HG02938 (cell line): Measurements from ENCODE around the gene WWP2.
"Not testable (repeated sequence)": the region's sequence is repeated elsewhere in the genome, so short reads cannot be mapped to it uniquely, and the experiment has no call there.

Source experiments
- ATAC-seq: cut with Tn5 transposase; IDR thresholded peaks from one replicate; pipeline ENCODE4 v1.9.1; 2021; ENCODE audit warnings: mild to moderate bottlenecking, moderate library complexity; ENCODE audit not compliant: unreplicated experiment

WWP2 gene

DNA sequence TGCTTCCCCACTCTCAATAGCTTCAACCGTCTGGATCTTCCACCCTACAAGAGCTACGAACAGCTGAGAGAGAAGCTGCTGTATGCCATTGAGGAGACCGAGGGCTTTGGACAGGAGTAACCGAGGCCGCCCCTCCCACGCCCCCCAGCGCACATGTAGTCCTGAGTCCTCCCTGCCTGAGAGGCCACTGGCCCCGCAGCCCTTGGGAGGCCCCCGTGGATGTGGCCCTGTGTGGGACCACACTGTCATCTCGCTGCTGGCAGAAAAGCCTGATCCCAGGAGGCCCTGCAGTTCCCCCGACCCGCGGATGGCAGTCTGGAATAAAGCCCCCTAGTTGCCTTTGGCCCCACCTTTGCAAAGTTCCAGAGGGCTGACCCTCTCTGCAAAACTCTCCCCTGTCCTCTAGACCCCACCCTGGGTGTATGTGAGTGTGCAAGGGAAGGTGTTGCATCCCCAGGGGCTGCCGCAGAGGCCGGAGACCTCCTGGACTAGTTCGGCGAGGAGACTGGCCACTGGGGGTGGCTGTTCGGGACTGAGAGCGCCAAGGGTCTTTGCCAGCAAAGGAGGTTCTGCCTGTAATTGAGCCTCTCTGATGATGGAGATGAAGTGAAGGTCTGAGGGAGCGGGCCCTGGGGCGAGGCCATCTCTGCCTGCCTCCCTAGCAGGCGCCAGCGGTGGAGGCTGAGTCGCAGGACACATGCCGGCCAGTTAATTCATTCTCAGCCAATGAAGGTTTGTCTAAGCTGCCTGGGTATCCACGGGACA is 177.9 kb downstream of the WWP2 start:
- ATAC-seq = no peak

DNA sequence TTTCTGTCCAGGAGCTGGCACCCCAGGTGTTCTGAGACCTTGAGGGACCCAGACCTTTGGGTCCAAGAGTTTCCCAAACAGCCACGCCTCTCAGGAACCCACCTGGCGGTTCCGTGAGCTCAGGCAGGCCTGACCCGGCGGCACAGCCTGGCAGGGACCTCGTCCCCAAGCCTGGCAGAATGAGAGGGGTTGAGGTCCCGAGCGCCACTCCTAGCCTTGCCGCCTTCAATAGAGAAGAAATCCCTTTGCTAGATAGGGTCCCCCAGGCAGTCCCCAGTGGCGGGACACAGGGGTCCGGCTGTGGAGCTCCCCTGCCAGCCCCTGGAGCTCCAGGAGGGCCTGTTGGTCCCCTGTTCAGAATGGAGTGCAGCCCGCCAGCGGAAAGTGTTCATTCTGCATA is 178.5 kb downstream of the WWP2 start:
- ATAC-seq = no peak

DNA sequence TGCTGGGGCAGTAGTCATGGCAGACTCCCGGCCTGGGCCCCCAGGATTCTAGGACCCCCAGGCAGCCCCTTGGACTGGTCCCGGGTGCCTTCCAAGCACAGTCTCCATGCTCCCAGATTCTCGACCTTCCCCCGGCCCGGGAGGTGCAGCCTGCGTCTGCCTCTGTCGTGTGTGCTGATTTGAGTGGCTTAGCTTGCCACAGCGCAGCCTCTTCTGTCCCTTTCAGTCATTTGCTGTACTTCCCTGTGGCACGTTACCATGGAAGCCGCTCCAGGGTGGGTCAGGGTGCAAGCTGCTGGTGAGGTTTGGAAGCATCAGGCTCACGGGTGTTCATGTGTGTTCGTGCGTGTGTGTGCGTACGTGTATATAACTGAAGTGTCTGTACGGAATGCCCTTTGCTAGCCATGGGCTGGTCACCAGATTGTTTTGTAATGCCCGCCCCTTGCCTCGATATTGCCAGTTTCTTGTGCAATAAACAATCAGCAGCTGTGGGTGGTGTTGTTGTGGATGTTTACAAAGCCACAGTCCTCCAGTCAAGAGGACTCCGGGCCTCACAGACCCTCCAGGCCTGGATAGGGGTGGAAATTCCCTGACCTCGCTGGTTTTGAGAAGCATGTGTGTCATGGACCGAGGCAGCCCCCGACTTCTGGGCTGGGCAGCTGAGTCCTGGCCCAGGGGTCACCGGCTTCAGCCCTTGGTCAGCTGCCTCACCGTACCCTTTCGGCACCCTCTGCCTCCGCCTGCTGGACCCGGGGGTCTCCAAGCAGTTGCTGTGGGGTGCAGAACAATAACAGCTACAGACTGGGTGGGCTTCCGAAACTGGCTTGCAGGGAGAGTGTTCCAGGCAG is 179.3 kb downstream of the WWP2 start:
- ATAC-seq = no peak

DNA sequence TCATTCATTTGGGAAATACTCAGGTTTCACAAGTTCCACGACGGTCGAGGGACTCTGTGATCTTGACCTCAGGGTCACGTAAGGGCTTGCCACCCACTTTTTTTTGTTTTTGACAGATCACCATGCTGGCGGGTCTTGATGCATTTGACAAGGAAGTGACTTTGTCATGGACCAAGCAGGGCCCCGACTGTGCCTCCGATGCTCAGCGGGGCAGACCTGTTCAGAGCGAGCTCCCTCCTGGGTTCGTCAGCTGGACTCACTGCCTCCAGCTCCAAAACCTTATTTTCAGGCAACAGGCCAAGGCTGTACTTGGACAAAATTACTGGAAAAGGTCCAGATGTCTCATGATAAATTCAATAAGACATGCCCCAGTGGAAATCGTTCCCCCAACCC is 180.0 kb downstream of the WWP2 start:
- ATAC-seq = no peak

DNA sequence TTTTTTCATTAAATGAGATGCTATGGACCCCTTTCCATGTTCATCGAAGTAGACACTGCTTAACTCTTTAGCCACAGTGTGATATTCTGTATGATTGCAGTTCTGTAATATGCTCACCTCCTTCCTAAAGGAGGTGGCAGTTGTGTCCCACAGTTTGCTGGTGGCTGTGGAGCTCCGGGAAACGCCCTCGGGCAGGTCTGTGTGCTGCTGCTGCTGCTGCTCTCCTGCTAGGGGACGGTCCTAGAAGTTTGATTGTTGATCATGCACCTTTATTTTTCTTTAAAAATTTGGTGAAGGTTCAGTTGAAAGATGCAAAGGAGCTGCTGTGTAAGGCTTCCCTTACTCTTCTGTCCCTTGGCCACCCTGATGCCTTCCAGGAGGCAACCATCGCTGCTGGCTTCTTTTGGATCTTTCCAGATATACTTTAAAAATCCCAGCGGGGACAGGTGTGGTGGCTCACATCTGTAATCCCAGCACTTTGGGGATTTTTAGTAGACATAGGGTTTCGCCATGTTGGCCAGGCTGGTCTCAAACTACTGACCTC is 180.6 kb downstream of the WWP2 start:
- ATAC-seq = no peak

DNA sequence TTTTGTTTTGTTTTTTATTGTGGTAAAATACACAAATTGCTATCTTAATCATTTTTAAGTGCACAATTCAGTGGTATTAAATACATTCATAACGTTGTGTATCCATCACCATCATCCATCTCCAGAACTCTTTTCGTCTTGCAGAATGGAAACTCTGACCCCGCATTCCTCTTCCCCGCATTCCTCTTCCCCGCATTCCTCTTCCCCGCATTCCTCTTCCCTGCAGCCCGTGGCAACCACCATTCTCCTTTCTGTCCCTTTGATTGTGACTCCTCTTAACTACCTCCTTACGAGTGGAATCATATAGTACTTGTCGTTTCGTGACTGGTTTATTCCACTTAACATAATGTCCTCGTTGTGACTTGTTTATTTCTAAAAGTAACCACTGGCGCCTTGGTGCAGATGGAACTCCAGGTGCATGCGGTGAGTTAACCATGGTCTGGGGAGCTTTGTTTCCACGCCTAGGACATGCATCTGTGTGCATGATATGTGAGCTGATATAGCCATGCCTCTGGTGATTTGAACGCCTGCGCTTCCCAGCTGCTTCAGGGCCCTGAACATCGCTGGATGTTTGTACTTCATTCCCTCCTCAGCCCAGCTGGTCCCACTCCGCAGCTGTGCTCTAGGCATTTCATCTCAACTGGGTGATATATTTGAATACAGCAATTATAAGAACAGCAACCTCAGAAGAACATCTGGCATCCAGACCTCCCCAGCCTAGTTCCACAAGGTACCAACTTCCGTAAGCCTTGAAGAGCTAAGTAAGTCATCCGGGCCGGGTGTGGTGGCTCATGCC is 181.3 kb downstream of the WWP2 start:
- not testable (repeated sequence) for ATAC-seq

DNA sequence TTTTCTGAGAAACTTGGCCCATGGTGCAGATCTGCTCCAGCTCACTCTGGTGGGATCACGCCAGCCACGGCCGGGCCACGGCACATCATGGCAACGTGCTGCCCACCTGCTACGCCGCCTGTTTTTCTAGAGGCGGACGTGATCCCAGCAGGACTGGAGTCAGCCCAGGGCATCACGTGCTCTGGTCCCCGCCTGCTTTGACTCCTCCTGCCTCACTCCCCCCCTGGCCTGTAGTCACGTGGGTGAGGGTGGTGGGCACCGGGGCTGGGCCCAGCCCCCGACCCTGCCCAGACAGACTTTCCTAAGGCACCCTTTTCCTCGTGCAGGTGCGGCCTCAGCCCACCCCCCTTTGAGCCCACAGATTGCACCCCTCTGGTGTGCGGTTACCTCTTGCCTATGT is 188.3 kb downstream of the WWP2 start:
- ATAC-seq = not testable (repeated sequence)

DNA sequence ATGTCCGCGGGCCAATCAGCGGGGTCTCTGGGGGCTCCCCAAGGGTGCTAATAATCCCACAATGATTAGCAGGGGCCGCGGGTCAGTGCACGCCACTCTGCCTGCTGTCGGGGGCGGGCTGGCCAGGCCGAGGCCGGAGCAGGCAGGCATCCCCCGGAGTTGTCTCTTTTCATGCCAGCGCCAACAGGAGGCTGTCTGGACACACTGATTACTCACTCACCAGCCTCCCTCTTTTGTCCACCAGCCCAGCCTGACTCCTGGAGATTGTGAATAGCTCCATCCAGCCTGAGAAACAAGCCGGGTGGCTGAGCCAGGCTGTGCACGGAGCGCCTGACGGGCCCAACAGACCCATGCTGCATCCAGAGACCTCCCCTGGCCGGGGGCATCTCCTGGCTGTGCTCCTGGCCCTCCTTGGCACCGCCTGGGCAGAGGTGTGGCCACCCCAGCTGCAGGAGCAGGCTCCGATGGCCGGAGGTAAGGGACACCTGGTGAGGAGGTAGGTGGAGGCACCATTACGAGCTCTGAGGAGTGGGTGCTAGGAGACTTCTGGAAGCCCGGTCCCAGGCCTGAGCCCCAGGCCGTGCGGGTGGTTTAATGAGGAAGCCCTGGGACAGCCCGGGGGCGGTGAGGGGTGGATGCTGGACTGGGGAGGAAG is 189.0 kb downstream of the WWP2 start, which contains the start of gene CLEC18A:
Gene CLEC18A, plus strand, starts transcription at position 318 of the 655 bp plus-strand sequence. Its CDS starts 33 bp downstream, at position 351.
- ATAC-seq = not testable (repeated sequence)

DNA sequence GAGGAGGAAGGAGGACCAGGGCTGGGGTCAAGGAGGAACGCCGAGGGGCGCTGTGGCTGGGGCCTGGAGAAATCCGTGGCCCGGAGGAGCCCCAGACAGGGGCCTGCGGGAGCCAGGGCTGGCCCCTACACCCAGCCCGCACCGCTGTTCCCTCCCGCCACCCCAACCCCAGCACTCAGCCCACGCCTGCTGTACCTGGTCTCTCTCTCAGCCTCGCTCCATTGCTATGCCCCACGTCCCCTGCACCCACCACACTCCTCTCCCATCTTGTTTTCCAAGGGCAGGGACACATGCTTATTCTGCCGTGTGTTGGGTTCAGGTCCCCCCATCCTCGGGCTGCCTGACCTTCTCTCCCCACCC is 189.5 kb downstream of the WWP2 start:
- not testable (repeated sequence) for ATAC-seq

DNA sequence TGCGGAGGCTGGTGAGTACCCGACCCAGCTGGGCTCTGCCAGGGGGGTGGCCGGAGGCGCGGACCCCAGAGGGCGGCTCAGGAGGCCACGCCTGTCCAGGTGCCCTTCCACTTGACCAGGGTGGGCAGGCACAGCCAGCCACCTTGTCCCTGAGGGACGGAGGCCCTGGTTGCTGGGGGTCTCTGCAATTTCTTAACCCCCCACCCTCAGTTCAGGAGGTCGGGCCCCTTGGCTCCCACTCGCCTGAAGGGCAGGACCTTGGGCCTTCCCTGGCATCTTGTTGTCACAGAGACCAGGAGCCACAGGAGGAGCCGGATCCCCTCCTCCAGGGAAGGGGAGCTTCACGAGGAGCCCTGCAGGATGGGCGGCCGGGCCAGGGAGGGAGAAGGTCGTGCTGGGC is 190.0 kb downstream of the WWP2 start:
- not testable (repeated sequence) for ATAC-seq

DNA sequence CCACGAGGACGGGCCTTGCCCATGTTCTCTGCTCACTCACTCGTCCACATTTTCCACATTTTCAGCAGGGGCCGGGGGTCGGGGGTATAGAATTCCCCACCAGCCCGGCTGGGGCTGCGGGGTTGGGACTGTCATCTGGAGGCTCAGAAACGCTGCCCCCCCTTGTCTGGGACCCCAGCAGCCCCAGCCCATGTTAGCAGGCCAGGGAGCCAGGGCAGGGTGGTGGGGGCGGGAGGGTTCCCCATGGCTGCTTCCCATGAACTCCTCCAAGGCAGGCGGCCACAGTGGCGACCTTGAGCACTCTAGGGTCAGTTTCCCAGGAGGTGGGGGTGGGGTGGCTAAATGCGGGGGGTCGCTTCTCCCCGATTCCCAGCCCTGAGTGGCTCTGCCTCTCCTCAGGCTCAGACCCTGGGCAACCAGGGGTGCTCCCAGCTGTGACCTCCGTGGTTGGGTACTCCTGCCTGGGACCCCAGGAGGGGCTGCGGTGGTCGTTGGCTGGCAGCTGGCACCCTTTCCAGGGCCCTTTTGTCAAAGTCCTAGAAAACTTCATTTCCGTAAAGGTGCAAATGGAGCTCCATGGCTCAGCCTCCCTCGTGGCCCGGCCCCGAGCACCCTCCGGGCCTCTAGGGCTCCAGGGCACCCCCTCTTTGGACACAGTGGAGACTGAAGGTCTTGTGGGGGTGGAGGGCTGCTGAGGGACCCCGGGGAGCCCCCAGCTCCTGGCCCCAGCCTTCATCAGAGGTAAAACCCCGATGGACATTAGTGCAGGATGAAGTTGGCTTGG is 190.6 kb downstream of the WWP2 start:
- not testable (repeated sequence) for ATAC-seq

DNA sequence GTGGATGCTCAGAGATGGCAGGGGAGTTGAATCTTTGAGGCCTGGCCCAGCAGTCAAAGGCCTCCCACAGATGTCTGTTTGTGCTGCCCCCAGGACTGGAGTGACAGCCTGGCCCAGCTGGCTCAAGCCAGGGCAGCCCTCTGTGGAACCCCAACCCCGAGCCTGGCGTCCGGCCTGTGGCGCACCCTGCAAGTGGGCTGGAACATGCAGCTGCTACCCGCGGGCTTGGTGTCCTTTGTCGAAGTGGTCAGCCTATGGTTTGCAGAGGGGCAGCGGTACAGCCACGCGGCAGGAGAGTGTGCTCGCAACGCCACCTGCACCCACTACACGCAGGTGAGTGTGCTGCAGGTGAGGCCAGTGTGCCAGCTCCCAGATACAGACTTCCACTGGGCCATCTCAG is 192.1 kb downstream of the WWP2 start:
- not testable (repeated sequence) for ATAC-seq

DNA sequence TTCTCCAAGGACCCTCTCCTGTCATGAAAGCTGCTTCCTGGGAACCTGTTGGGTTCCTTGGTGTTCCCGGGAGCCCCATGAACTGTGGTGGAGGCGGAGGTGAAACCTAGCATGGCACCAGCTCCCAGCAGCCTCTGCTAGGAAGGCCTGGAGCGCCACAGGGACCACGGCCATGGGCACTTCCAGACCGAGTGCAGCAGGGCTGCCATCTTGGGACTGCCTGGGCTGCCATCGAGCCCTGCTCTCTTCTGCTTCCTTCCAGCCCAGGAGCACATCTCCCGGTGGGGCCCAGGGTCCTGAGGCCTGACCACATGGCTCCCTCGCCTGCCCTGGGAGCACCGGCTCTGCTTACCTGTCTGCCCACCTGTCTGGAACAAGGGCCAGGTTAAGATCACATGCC is 201.2 kb downstream of the WWP2 start:
- ATAC-seq = not testable (repeated sequence)

DNA sequence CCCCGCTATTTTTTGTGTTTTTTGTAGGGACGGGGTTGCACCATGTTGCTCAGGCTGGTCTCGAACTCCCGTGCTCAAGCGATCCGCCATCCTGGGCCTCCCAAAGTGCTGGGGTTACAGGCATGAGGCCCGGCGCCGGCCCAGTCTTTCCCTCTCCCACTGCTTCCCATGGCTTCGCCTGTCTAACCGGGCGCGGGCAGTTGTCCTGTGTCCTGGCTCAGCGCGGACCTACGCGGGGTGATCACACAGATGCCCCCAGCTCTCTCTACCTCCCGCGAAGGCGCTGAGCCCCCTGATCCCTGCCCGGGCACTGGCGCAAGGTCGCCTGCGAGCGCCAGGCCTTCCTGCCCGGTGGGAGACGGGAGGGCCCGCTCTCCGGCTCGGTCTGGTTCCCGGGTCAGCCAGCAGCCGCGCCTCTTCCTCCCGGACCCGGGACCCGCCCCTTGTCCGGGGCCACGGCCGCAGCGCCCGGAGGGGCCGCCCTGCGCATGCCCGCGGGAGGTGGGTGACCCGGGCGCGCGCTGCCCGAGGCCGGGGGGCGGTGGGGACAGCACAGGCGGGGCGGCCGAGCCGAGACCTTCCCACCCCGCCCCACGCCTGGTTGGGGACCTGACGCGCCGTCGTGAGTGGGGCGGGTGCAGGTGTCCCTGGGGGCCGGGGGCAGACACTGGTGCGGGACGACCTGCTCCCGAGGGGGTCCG is 203.0 kb downstream of the WWP2 start:
- not testable (repeated sequence) for ATAC-seq

DNA sequence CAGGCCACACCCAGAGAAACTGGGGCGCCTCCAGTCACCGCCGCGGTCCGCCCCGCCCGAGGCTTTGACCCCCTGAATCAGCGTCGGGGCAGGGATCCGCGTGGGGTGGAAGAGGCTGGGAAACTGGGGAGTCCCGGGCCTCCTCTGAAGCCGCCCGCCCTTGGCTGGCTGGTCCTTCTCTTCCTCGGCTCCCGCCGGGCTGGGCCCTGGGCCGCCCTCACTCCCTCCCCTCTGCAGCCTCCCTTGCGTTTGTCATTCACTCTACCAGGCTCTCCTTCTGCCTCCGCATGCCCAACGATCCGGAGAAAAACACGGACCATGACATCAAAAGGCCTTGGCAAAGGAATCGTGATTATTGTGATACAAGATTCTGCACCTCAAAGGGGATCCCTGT is 203.5 kb downstream of the WWP2 start:
- ATAC-seq = not testable (repeated sequence)

DNA sequence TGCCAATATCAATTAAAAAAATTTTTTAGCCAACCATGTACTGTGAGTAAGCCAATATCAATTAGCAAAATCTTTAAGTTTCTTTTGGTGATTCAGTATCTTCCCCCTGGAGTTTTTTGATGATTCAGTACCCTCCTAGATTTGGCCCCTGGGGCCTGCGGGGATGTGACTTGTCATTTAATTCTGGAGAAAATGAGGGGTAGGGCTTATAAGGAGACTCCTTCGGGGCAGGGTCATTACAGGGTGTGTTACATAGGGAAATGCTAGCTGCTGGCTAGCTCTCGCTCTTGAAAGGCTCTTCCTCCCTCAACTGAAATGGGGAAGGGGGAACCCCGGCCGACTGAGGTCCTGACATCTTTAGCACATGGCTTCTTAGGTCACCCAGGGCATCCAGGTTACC is 205.6 kb downstream of the WWP2 start:
- ATAC-seq = not testable (repeated sequence)

DNA sequence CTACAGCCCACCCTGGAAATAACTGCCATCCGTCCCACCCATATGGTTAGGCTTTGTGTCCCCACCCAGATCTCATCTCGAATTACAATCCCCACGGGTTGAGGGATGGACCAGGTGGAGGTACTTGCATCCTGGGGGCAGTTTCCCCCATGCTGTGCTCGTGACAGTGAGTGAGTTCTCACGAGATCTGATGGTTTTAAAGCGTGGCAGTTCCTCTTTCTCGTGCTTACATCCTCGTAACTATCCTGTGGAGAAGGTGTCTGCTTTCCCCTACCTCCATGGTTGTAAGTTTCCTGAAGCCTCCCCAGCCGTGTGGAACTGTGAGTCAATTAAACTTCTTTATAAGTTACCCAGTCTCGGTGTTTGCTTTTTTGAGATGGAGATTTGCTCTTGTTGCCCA is 206.0 kb downstream of the WWP2 start:
- ATAC-seq = not testable (repeated sequence)

DNA sequence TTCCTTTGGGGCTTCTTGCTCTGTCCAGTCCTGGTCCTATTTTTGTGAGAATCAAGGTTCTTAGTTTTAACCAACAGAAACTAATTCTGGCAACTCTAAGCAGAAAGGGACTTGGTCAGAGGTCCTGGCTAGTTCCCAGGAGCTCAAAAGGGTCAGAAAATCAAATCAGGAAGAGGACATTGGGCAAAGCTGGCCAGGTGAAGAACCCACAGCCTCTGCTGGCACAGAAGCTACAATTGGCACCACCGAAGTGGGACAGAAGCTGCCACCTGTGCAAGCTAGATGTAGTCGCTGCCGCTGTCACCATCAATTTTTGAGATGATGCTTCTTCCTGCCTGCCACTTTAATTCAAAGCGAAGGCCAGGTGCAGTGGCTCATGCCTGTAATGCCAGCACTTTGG is 207.5 kb downstream of the WWP2 start:
- ATAC-seq = not testable (repeated sequence)

DNA sequence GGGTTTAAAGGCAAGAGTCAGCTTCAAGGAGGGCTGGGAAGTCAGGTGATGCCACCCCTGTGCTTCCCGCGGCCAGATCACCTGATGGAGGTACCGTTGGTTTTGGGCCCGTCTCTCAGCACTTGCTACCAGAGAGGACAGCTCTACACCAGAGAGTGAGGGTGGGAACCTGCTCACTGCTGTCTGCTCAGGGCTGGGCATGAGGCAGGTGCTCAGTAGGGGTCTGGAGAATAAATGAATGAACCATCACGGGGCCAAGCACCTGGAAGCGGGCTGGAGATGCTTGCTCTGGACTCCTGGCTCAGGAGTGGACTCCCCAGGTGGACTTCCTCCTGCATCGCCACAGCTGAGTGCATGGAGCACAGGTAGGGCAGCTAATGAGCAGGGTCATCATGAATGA is 210.0 kb downstream of the WWP2 start:
- not testable (repeated sequence) for ATAC-seq
